HCT116 (cell line): ENCODE results near the gene EEPD1. TPM values are rescaled to one million over a fixed set of nuclear protein-coding genes. Genes with fewer than 3 reads are reported as not detected.

ENCODE experiments used
- ATAC-seq: fragments of 200-7000 bp; cut with Tn5 transposase; 2 replicates; pipeline ENCODE4 v1.9.1; 2020; ENCODE audit warnings: mild to moderate bottlenecking, moderate library complexity
- BruUV-seq: library from RNA; stranded (reverse); fragments of 400-500 nt; replicated peaks from 2 replicates; lab custom pipeline; 2021; lab: Mats Ljungman, UMichigan
- CTCF ChIA-PET: fragments of 300-600 bp; sonication (Branson Sonifier 250); formaldehyde crosslinking; loops from one replicate; lab custom pipeline; 2021; ENCODE audit warnings: antibody characterized with exemption; lab: Charles Lee
- POLR2A ChIA-PET: fragments of 300-600, 350-600 bp; sonication (Branson Sonifier 250); formaldehyde crosslinking; loops from one replicate; lab custom pipeline; 2021; ENCODE audit warnings: antibody characterized with exemption; lab: Charles Lee
- RAD21 ChIA-PET, 2 experiments: fragments of 300-600 bp; sonication (Branson Sonifier 250); formaldehyde crosslinking; loops; one replicate each; lab custom pipeline; 2023; ENCODE audit warnings: low total read pairs in 2 of 2; ENCODE audit not compliant: uncharacterized antibody in 2 of 2, unreplicated experiment in 2 of 2, low non-redundant PET in 1 of 2; lab: Charles Lee
- DNase-seq: peaks from one replicate; pipeline ENCODE4 v3.0.0-alpha.2; 2010; ENCODE audit warnings: low read depth, low spot score
- H2AFZ ChIP-seq: fragments of 200-600 bp; shearing (Covaris generic), sonication (generic); 2 replicates; pipeline ENCODE4 v1.6.1; 2017; ENCODE audit warnings: low read depth, mixed run types, mixed read lengths, antibody characterized with exemption, low read length; ENCODE audit not compliant: poor library complexity, severe bottlenecking
- H3K27ac ChIP-seq: 2 replicates; pipeline ENCODE4 v1.5.1; 2012; ENCODE audit warnings: low read depth, low read length
- H3K27me3 ChIP-seq: fragments of 200-600 bp; sonication (generic); 2 replicates; pipeline ENCODE4 v1.6.1; 2016; ENCODE audit warnings: mixed run types, low read length, mixed read lengths; ENCODE audit not compliant: insufficient read depth
- H3K36me3 ChIP-seq, 2 experiments: fragments of 200-500 bp in 1 of 2; fragments of 200-600 bp in 1 of 2; sonication (Bioruptor generic) in 1 of 2; sonication (generic) in 1 of 2; 2 replicates each; pipeline versions ENCODE4 v1.5.1 to v1.6.1; 2014 to 2016; ENCODE audit warnings: low read length in 2 of 2, inconsistent platforms in 1 of 2, mixed read lengths in 1 of 2, mixed run types in 1 of 2; ENCODE audit not compliant: insufficient read depth in 2 of 2, control insufficient read depth in 1 of 2
- H3K4me1 ChIP-seq, 2 experiments: fragments of 200-600 bp in 1 of 2; sonication (generic) in 1 of 2; 2 replicates each; pipeline versions ENCODE4 v1.5.1 to v1.6.1; 2012 to 2017; ENCODE audit warnings: low read length in 2 of 2, inconsistent platforms in 1 of 2, mild to moderate bottlenecking in 1 of 2, mixed read lengths in 1 of 2, mixed run types in 1 of 2, moderate library complexity in 1 of 2; ENCODE audit not compliant: insufficient read depth in 2 of 2, control insufficient read depth in 1 of 2
- H3K4me2 ChIP-seq: fragments of 200-600 bp; sonication (generic); 2 replicates; pipeline ENCODE4 v1.6.1; 2017; ENCODE audit warnings: mixed run types, low read length, mixed read lengths
- H3K4me3 ChIP-seq, 2 experiments: fragments of 200-600 bp in 1 of 2; sonication (generic) in 1 of 2; replicated peaks in 1 of 2; 2 replicates each; pipeline ENCODE4 v1.5.1; 2011 to 2016; ENCODE audit warnings: low read length in 2 of 2, control low read depth in 1 of 2, low read depth in 1 of 2, mild to moderate bottlenecking in 1 of 2, mixed read lengths in 1 of 2, mixed run types in 1 of 2
- H3K79me2 ChIP-seq: fragments of 200-600 bp; sonication (generic); 2 replicates; pipeline ENCODE4 v1.6.1; 2017; ENCODE audit warnings: mild to moderate bottlenecking, mixed run types, low read length, moderate library complexity, mixed read lengths; ENCODE audit not compliant: insufficient read depth
- H3K9ac ChIP-seq: fragments of 200-600 bp; sonication (generic); 2 replicates; pipeline ENCODE4 v1.6.1; 2016; ENCODE audit warnings: low read length, mixed read lengths
- H3K9me2 ChIP-seq: fragments of 200-600 bp; sonication (generic), shearing (Covaris generic); 2 replicates; pipeline ENCODE4 v1.6.1; 2017; ENCODE audit warnings: mixed run types, mild to moderate bottlenecking, moderate library complexity; ENCODE audit not compliant: insufficient read depth
- H3K9me3 ChIP-seq, 2 experiments: fragments of 200-500 bp in 1 of 2; fragments of 200-600 bp in 1 of 2; sonication (Bioruptor generic) in 1 of 2; sonication (generic) in 1 of 2; 2 replicates each; pipeline ENCODE4 v1.6.1; 2014 to 2017; ENCODE audit warnings: low read length in 2 of 2, mixed read lengths in 2 of 2, inconsistent platforms in 1 of 2, low read depth in 1 of 2, mild to moderate bottlenecking in 1 of 2, mixed run types in 1 of 2, moderate library complexity in 1 of 2; ENCODE audit not compliant: control insufficient read depth in 1 of 2, insufficient read depth in 1 of 2
- H4K20me1 ChIP-seq: fragments of 200-600 bp; sonication (generic), shearing (Covaris generic); 2 replicates; pipeline ENCODE4 v1.6.1; 2017; ENCODE audit warnings: mixed run types, mild to moderate bottlenecking, moderate library complexity; ENCODE audit not compliant: insufficient read depth
- ELF1 ChIP-seq: IDR thresholded peaks from 2 replicates; pipeline ENCODE4 v1.6.1; 2012; ENCODE audit warnings: low read depth, borderline replicate concordance
- JUND ChIP-seq: IDR thresholded peaks from 2 replicates; pipeline ENCODE4 v1.6.1; 2012
- YY1 ChIP-seq: IDR thresholded peaks from 2 replicates; pipeline ENCODE4 v1.6.1; 2011; ENCODE audit warnings: low read length, low read depth, moderate library complexity, mild to moderate bottlenecking; ENCODE audit not compliant: insufficient replicate concordance; ENCODE audit errors: extremely low read depth
- ZNF274 ChIP-seq: fragments of 200-500 bp; sonication (Bioruptor generic); IDR thresholded peaks from 2 replicates; pipeline ENCODE4 v1.6.1; 2014; ENCODE audit warnings: mild to moderate bottlenecking, low read depth, low read length, inconsistent platforms
- intact Hi-C: fragments of 100-400 bp; cut with micrococcal nuclease; formaldehyde crosslinking; loops from 2 replicates; pipeline ENCODE4 v1.10.0; 2022
- total RNA-seq: library from RNA; stranded (reverse); gene quantifications from one replicate; pipeline ENCODE4 v1.2.1, GENCODE V29; 2021; ENCODE audit not compliant: unreplicated experiment

The EEPD1 gene
- total RNA-seq, 1 experiment from 2014 or later = 4.2 TPM

DNA sequence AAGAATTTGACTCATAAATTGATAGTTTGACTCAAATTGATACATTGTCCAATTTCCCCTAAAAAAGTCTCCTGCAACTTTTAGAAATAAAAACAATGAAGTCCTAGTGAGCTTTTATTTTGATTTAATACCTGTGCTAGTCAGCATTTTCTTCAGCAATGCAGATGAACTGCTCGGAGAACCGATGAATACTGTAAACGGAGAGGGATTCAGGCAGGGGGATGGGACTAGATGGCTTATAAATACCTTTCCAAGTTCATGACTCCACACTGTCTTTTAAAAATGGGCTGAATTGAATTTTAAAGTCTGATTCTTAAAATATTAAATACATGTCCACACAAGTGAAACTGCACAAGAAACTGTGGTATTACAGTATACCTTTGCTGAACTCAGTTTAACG is 12.7 kb downstream of the EEPD1 start:
- H3K4me3 ChIP-seq = no peak overlapping the region
- no peaks in the 10 kb centered on the region for H3K9me2 ChIP-seq
- DNase-seq = no peak
- peaks cover 4 to 9% of the 10 kb centered on the region in 2 experiments; a peak in 3 of 4 replicates for H3K4me1 ChIP-seq
- RAD21 ChIA-PET = no interaction called here
- ATAC-seq = no peak
- H3K9ac ChIP-seq = no peak overlapping the region
- H3K27ac ChIP-seq = no peak overlapping the region
- no peaks in the 10 kb centered on the region for H3K27me3 ChIP-seq
- no peak for TF ChIP-seq ZNF274
- H4K20me1 ChIP-seq = no peaks in the 10 kb centered on the region
- no peaks in the 10 kb centered on the region for H3K9me3 ChIP-seq
- intact Hi-C loops = no loop called here
- CTCF ChIA-PET = no interaction called here
- no peaks in the 10 kb centered on the region for H3K79me2 ChIP-seq
- no peaks in the 10 kb centered on the region for H3K36me3 ChIP-seq
- no peak overlapping the region for H3K4me2 ChIP-seq
- no TSS peak for BruUV-seq
- POLR2A ChIA-PET = no interaction called here
- no peak overlapping the region for H2AFZ ChIP-seq

DNA sequence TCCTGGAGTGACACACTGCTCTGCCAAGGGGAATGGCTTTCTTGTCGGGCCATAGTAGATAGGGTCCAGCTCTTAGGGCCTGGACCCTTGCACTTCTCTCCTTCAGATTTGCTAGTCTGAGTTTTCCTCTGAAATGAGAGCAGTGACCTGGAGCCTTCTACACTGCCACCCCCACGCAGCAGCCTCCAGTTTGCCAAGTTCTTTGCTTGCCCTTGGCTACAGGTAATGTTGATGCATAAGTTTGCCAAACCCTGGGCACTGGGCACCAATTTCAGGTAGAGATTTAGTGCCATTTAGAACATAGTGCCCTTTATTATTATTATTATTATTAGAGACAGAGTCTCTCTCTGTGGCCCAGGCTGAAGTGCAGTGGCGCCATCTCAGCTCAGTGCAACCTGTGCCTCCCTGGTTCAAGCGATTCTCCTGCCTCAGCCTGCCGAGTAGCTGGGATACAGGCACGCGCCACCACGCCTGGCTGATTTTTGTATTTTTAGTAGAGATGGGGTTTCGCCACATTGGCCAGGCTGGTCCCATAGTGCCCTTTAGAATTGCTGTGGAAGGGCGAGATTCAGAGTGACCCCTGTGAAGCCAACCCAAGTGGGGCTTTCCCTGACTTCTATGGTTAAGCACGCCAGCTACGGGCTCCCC is 14.5 kb downstream of the EEPD1 start:
- ATAC-seq = no peak
- ChIA-PET CTCF (no interaction called here), POLR2A (no interaction called here)
- Histone ChIP-seq H3K9me3 (no peaks in the 10 kb centered on the region), H2AFZ (no peak overlapping the region), H3K9ac (no peak overlapping the region)
- no TSS peak for BruUV-seq
- TF ChIP-seq JUND (no peak), YY1 (no peak), ELF1 (no peak)
- TF ChIP-seq, all 23 proteins: peak for 0
- no peak for DNase-seq
- Histone ChIP-seq H3K79me2 (no peaks in the 10 kb centered on the region), H3K36me3 (no peaks in the 10 kb centered on the region), H4K20me1 (no peaks in the 10 kb centered on the region), H3K4me3 (no peak overlapping the region), H3K4me2 (no peak overlapping the region), H3K27me3 (no peaks in the 10 kb centered on the region), H3K27ac (no peak overlapping the region), H3K4me1 (no peaks in the 10 kb centered on the region), H3K9me2 (no peaks in the 10 kb centered on the region)
- intact Hi-C loops = no loop called here
- RAD21 ChIA-PET = no interaction called here
